ENCODE data around the gene C1orf167.

The C1orf167 gene

DNA sequence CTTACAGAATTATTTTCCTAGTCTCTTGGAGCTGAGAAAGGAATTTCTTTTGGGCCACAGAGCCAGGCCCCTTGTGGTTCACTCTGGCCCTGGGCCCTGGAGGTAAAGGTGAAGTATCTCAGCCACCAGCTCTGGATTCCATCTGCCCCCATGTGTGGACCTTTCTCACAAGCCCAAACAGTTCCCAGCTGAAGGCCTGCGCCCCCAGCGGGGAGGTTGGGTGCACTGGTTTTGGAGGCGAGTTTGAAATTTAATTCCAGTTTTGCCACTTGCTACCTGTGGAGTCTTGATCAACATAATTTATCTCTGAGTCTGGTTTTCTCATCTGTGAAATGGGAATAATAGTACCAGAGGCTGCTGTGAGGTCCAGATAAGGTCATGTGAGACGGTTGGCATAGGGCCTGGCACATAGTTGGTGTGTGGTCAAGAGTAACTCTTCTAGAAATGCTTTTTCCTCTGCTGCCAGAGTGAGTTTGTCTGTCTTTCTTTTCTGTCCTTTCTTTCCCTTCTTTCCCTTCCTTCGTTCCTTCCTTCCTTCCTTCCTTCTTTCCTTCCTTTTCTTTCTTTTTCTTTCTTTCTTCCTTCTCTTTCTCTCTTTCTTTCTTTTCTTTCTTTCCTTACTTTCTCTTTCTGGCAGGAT lies 20.0 kb upstream of the C1orf167 start:
- TF ChIP-seq, protein P1, sequence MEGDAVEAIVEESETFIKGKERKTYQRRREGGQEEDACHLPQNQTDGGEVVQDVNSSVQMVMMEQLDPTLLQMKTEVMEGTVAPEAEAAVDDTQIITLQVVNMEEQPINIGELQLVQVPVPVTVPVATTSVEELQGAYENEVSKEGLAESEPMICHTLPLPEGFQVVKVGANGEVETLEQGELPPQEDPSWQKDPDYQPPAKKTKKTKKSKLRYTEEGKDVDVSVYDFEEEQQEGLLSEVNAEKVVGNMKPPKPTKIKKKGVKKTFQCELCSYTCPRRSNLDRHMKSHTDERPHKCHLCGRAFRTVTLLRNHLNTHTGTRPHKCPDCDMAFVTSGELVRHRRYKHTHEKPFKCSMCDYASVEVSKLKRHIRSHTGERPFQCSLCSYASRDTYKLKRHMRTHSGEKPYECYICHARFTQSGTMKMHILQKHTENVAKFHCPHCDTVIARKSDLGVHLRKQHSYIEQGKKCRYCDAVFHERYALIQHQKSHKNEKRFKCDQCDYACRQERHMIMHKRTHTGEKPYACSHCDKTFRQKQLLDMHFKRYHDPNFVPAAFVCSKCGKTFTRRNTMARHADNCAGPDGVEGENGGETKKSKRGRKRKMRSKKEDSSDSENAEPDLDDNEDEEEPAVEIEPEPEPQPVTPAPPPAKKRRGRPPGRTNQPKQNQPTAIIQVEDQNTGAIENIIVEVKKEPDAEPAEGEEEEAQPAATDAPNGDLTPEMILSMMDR (IDR thresholded peaks at IDR 0.05; ENCODE audit: control insufficient read depth, extremely low read depth, insufficient read depth): no peak
- H3K4me3 ChIP-seq (ENCODE audit: low read depth, low read length): no peak overlapping the region
- no peak for DNase-seq (ENCODE audit: low read depth)

DNA sequence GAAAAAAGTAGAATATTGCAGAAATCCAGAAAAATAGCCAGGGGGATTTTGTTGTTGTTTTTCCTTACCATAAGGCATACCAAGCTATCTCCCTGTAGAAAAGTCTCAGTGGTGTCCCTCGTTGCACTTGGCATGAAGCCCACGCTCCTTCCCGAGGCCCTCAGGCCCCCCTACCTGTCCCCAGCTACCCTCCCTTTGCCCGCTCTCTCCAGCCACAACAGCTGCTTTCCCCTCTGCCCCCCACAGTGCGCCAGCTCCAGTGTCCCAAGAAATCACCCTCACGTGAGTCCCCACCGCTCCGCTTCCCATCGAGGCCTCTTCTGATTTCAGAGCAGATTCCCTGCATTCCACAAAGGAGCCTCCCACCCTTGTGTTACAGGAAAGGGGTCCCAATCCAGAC lies 17.7 kb upstream of the C1orf167 start:
- TF ChIP-seq, protein P1 (IDR thresholded peaks at IDR 0.05; ENCODE audit: control insufficient read depth, extremely low read depth, insufficient read depth): no peak
- DNase-seq (ENCODE audit: low read depth): no peak
- H3K4me3 ChIP-seq (ENCODE audit: low read depth, low read length): no peak overlapping the region

DNA sequence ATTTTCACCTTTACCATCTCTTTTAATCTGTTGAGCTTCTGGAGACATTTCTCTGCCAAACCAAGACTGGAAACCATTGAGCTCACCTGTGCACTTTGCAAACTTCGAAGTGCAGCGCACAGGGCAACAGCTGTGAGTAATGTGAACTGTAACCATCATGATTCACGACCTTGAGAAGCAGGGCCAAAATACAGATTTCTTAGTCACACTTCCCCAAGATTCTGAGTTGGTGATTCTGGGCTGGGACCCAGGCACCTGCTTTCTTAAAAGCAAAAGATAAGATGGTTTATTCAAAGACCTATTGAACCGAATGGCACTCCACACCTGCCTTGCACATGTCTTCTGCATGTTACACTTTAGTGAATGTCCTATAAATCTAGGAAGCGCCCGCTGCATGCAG lies 15.9 kb upstream of the C1orf167 start:
- DNase-seq (ENCODE audit: low read depth): no peak
- TF ChIP-seq, protein P1 (IDR thresholded peaks at IDR 0.05; ENCODE audit: control insufficient read depth, extremely low read depth, insufficient read depth): no peak
- no peak overlapping the region for H3K4me3 ChIP-seq (ENCODE audit: low read depth, low read length)

DNA sequence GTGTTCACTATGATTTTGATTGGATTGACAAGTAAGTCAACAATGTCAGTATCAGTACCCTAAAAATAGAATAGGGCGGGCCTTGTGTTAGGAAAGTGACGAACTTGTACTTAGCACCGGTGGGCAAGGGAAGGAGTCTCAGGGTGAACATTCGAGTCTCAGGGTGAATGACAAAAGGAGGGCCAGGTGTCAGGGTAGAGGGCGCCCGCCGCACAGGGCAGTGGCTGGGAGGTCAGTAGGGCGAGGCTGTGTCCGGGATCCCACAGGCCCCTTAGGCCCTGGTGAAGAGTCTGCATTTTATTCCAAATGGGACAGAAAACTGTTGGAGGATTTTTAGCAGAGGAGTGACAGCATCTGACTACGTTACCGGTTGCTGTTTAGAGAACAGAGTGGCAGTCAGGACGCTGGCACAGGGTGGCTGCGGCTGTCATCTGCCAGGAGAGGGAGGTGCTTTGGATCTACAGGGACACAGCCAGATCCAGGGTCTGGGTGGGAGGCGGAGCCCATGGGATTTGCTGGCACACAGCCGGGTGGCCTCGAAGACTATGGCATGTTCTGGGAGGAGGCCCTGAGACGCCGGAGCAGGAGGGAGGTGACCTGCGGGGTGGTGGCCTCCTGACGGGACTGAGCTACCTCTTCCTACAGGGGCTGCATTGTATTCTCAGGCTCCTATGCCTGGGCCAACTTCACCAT lies 15.1 kb upstream of the C1orf167 start:
- DNase-seq (ENCODE audit: low read depth): no peak
- H3K4me3 ChIP-seq (ENCODE audit: low read depth, low read length): no peak overlapping the region
- TF ChIP-seq, protein P1 (IDR thresholded peaks at IDR 0.05; ENCODE audit: control insufficient read depth, extremely low read depth, insufficient read depth): no peak

DNA sequence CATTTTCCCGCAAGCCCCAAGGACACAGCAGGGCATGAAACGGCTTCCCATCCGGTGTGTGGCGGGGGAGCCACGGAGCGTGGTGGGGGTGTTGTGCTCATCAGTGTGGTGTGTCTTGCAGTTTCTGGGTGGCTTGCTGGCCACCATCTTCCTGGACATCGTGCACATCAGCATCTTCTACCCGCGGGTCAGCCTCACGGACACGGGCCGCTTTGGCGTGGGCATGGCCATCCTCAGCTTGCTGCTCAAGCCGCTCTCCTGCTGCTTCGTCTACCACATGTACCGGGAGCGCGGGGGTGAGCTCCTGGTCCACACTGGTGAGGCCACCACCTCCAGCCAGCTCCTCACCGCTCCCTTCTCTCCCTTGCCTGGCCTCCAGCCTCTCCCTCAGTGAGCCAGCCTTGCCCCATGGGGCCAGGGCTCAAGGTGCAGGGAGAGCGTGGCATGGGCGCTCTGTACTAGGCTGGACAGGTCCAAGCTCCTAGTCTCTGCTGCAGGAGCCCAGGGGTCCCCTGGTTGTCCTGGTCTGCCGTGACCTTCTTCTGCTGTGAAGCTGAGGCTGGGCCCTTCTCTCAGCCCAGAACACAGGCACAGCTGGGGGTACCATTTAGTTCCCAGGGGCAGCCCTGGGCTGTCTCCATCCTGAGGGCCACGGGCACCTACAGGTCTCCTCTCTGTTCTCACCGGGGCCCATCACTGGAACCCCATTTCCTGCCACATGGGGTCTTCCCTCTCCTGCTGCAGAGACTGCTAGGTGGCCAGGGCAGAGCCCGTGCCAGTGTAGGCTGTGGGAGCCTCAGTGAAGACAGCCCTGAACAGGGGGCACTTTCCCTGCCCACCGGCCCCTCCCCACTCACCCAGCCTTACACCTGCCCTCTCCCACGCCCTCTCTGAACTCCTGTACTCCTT lies 13.4 kb upstream of the C1orf167 start:
- H3K4me3 ChIP-seq (ENCODE audit: low read depth, low read length): no peak overlapping the region
- DNase-seq (ENCODE audit: low read depth): no peak
- TF ChIP-seq, protein P1 (IDR thresholded peaks at IDR 0.05; ENCODE audit: control insufficient read depth, extremely low read depth, insufficient read depth): no peak

DNA sequence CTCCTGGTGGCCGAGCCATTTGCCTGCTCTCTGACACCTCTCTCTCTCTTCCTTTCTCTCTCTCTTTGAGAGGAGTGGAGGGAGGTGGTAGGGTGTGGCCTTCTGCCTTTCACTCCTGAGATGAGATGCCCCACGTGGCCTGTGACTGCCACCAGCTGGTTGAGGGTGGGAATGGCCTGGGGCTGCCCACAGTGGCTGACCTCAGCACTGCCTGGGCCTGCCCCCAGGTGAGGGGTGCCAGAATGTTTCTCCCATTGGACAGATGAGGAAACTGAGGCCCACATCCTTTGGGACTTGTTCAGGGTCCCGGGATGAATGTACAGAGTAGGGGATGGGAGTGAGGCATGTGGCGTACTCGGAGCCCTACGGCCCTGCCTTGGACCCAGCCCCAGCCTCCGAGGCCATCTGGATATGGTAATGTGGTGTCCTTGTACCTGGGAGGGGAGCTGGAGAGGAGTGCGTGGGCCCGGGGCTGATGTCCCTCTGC lies 12.7 kb upstream of the C1orf167 start:
- TF ChIP-seq, protein P1 (IDR thresholded peaks at IDR 0.05; ENCODE audit: control insufficient read depth, extremely low read depth, insufficient read depth): peak; percentile 79
- peak; percentile 17 for DNase-seq (ENCODE audit: low read depth)
- H3K4me3 ChIP-seq (ENCODE audit: low read depth, low read length): no peak overlapping the region
